GM21515 (cell line): ENCODE results near the gene CD14.
"Not testable (repeated sequence)": the region's sequence is repeated elsewhere in the genome, so short reads cannot be mapped to it uniquely, and the experiment has no call there.

Experiments used
- ATAC-seq: cut with Tn5 transposase; IDR thresholded peaks from one replicate; pipeline ENCODE4 v1.9.1; 2021; ENCODE audit not compliant: unreplicated experiment

CD14 gene

DNA sequence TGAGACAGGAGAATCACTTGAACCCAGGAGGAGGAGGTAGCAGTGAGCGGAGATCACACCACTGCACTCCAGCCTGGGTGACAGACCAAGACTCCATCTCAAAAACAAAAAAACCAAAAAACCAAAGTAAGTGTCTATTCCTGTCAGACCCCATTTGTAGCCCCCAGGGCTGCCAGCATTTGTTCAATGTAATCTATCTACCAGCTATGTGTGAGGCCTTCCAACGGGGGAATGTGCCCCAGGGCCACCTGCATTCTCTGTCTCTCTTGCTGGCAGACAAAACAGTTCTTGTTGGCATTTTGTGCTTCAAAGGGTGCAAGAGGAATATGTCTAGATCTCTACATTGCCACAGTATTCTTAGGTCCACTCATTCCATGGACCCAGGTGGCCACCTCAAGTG lies 34.1 kb downstream of the CD14 start:
- ATAC-seq, result no peak

DNA sequence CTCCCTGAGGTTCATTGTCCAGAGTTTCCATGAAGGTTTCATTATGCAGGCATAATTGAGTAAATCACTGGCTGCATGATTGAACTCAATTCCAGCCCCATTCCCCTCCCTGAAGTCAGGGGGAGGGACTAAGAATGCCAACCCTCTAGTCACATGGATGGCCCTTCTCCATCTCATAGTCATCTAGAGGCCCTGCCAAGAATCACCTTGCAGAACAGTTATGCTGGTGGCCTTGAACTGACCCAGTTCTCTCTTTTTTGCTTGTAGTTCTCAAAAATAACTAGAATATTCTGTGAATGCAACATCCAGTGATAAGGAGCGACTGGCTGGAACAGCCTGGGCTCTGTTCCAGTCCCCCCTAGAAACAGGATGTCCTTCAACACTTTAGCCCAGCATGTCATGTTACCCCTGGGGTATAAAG lies 36.6 kb downstream of the CD14 start:
- no peak for ATAC-seq

DNA sequence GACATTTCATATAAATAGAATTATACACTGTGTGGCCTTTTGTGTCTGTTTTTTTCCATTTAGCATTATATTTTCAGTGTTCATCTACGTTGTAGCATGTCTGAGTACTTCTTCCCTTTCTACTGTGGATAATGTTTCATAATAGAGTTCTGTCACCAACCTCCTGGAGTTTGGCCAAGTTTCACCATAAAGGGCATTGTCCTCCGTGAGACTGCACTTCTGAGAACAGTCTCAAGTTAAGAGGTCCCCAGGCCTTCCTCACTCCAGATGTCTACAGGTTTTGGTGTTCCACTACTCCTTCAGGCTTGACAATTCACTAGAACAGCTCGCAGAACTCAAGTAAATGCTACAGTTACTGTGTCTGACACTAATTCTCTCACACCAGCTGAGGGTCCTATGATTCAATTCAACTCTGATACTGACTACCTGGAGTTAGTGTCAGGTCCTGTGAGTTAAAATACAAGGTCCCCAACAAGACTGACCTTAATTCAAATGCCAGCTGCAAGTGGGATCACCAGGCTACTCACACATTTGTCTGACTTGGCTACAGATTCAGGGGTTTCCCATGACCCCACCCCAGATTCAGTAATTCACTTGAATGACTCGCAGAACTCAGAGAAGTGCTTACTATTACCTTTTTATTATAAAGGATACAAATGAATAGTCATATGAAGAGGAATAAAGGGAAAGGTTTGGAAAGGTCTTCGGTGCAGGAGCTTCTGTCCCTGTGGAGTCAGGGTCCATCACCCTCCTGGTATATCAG lies 37.3 kb downstream of the CD14 start:
- ATAC-seq, result no peak

DNA sequence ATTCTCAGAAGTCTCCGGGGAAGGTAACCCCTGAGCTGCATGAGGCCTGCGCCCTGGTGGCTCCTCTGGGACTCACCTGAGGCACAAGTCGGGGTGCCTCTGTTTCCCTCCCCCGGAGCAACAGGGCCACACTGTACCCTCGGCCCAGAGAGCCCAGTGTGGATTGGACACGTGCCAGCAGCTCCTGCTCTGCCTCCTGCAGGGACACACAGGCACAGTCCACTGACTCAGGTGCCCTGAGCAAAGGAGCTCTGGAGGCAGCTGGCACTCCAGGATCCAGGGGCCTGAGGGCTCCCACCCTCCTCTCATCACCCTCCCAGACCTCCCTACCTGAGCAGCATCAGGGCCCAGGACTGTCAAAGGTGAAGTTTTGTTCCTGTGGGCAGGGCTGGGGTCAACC lies 38.8 kb downstream of the CD14 start:
- no peak for ATAC-seq

DNA sequence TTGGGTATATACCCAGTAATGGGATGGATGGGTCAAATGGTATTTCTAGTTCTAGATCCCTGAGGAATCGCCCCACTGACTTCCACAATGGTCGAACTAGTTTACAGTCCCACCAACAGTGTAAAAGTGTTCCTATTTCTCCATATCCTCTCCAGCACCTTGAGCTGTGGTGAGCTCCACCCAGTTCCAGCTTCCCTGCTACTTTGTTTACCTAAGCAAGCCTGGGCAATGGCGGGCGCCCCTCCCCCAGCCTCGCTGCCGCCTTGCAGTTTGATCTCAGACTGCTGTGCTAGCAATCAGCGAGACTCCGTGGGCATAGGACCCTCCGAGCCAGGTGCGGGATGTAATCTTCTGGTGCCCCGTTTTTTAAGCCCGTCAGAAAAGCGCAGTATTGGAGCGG lies 39.9 kb downstream of the CD14 start:
- ATAC-seq, result not testable (repeated sequence)

DNA sequence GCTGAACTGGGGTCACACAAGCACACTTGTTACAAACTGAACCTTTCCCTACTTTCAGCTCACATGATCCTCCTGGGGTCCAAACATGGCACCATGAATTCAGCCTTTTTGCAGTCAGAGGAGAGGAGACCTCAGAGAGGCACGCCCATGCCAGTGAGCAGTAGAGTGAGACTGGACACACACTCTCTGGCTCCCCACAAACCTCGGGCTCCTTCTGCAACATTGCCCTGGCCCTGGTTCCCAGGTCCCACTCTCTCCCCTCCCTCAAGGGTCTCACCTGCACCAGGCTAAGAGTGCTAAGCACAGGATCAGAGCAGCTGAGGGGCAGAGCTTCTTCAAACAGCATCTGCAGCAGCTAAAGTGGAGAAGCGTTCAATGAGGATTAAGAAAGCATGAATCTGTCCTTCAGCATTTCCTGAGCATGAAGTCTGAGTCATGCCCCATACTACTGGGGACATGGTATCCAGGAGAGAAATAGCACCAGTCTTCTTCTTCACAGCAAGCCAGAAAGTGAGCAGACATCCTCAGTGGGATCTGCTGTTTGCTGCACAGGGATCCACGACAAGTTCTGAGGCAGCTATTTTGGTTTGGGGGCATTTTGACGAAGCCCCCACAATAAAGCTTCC lies 41.1 kb downstream of the CD14 start:
- no peak for ATAC-seq

DNA sequence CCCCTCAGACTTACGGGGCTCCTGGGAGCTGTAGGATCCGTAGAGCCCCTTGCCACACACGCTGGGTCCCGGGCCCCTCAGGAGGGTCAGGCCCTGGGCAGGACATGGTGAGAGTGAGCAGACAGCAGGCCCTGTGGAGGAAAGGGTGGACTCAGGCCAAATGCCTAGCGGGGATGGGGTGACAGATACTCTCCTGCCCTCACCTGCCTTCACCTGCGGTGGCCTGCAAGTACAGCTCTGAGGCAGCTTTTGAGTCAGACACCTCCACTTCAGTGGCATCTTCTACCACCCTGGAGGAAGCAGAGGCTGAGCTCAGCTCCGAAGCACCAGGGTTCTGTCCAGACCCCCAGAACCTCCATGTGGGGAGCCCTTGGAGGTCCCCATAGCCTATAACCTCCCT lies 42.1 kb downstream of the CD14 start:
- no peak for ATAC-seq

DNA sequence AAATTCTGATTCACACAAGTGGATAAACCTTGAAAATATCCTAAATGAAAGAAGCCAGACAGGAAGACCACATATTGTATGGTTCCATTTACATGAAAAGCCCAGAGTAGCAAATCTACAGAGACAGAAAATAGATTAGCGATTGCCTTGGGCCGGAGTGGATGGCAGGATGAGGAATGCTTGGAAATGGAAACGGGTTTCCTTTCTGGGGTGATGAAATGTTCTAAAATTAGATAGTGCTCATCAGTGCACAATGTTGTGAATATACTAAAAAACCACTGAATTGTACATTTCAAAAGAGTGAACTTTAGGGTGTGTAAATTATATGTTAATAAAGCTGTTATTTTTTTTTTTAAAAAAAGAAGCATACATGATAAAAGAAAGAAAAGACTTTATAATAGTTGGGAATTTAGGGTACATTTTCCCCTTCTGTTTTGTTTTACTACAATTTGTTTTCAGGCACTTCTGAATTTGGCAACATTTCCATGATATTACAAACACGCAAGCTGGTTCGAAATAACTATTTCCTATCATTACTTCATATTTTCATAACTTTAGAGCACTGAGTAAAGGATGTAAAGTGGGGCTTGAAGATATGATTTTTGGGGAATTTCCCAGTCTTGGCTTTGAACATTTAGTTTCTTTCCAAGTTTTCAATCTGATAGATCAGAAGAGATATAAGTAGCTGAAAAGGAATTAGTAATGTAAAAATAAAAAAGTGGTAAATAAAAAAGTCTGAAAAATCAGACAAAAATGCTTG lies 44.5 kb downstream of the CD14 start:
- no peak for ATAC-seq

DNA sequence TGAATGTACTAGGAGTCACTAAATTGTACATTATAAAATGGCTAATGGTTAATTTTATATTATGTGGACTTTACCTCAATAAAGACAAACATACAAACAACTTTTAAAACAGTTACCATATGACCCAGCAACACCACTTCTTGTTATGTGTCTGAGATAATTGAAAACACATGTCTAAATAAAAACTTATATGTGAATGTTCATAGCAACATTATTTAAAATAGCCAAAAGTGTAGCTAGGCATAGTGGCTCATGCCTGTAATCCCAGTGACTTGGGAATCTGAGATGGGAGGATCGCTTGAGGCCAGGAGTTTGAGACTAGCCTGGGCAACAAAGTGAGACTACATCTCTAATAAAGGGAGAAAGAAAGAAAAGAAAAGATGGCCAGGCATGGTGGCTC lies 45.5 kb downstream of the CD14 start:
- no peak for ATAC-seq
